Hepatocyte (in vitro differentiated cells): ENCODE measurements around the gene FITM1. TPM values are rescaled to one million over a fixed set of nuclear protein-coding genes. Genes with fewer than 3 reads are reported as not detected.

ENCODE experiments used
- DNase-seq: peaks from one replicate; pipeline ENCODE4 v3.0.0-alpha.2; 2016; ENCODE audit warnings: low spot score
- H2AFZ ChIP-seq: fragments of 200-600 bp; sonication (generic); 2 replicates; pipeline ENCODE4 v1.6.0; 2016; ENCODE audit warnings: antibody characterized with exemption, mild to moderate bottlenecking
- H3K27ac ChIP-seq: fragments of 200-600 bp; sonication (generic); 2 replicates; pipeline ENCODE4 v1.5.1; 2016; ENCODE audit warnings: mild to moderate bottlenecking
- H3K27me3 ChIP-seq: fragments of 200-600 bp; sonication (generic); 2 replicates; pipeline ENCODE4 v1.6.1; 2016
- H3K36me3 ChIP-seq: fragments of 200-600 bp; sonication (generic); replicated peaks from 2 replicates; pipeline ENCODE4 v1.5.1; 2016; ENCODE audit warnings: low read depth; ENCODE audit not compliant: insufficient read depth
- H3K4me1 ChIP-seq: fragments of 200-600 bp; sonication (generic); 2 replicates; pipeline ENCODE4 v1.5.1; 2016; ENCODE audit warnings: mild to moderate bottlenecking, moderate library complexity; ENCODE audit not compliant: insufficient read depth
- H3K4me2 ChIP-seq: fragments of 200-600 bp; sonication (generic); 2 replicates; pipeline ENCODE4 v1.6.0; 2016
- H3K4me3 ChIP-seq: fragments of 200-600 bp; sonication (generic); 2 replicates; pipeline ENCODE4 v1.5.1; 2016; ENCODE audit warnings: mild to moderate bottlenecking
- H3K79me2 ChIP-seq: fragments of 200-600 bp; sonication (generic); 2 replicates; pipeline ENCODE4 v1.6.0; 2017; ENCODE audit warnings: mild to moderate bottlenecking
- H3K9me2 ChIP-seq: fragments of 200-600 bp; sonication (generic); replicated peaks from 2 replicates; pipeline ENCODE4 v1.6.0; 2017; ENCODE audit warnings: mild to moderate bottlenecking; ENCODE audit not compliant: insufficient read depth
- H3K9me3 ChIP-seq: fragments of 200-600 bp; sonication (generic); 2 replicates; pipeline ENCODE4 v1.5.1; 2016; ENCODE audit warnings: low read depth, mild to moderate bottlenecking
- H4K20me1 ChIP-seq: fragments of 200-600 bp; sonication (generic); 2 replicates; pipeline ENCODE4 v1.6.0; 2016; ENCODE audit warnings: mild to moderate bottlenecking; ENCODE audit not compliant: insufficient read depth, poor library complexity, severe bottlenecking
- EZH2 ChIP-seq: fragments of 200-600 bp; sonication (generic); IDR thresholded peaks from 2 replicates; pipeline ENCODE4 v1.6.1; 2016; ENCODE audit warnings: antibody characterized with exemption, mild to moderate bottlenecking, borderline replicate concordance
- EZH2phosphoT487 ChIP-seq: fragments of 200-600 bp; sonication (generic); IDR thresholded peaks from one replicate; pipeline ENCODE4 v1.6.1; 2018; ENCODE audit warnings: antibody characterized with exemption, mild to moderate bottlenecking, low read depth, moderate library complexity; ENCODE audit not compliant: unreplicated experiment, severe bottlenecking
- WGBS: methylation state at CpG from one replicate; pipeline ENCODE4 v1.1.6; 2016; ENCODE audit warnings: low lambda C conversion rate; ENCODE audit errors: missing lambda C conversion rate; 5-methylcytosine and 5-hydroxymethylcytosine counted together
- polyA plus RNA-seq: library from polyadenylated mRNA; unstranded; fragments of >200 nt; fragmentation: Nextera tagmentation; extraction: Ambion mirVana; gene quantifications from 2 replicates; pipeline ENCODE4 v1.2.1, GENCODE V29; 2016
- total RNA-seq: library from RNA; depleted of rRNA; stranded (reverse); fragments of >200 nt; gene quantifications from 2 replicates; pipeline ENCODE4 v1.2.3, GENCODE V29; 2014
- TF ChIP-seq, protein P1 (sequence below): fragments of 200-600 bp; sonication (generic); IDR thresholded peaks from 2 replicates; pipeline ENCODE4 v1.5.1; 2016; ENCODE audit warnings: antibody characterized with exemption, mild to moderate bottlenecking; ENCODE audit not compliant: poor library complexity

Gene FITM1
- total and polyA plus RNA-seq, 2 experiments from 2014 or later: 1.0 to 2.2 TPM

GRCh38 chr14:24098229-24098926, 32.1 kb upstream of the FITM1 start:
- WGBS: 98% methylated on average over 15 of the region's 16 CpGs
- no peaks in the 10 kb centered on the region for H3K9me2 ChIP-seq

GRCh38 chr14:24098927-24099813, 31.3 kb upstream of the FITM1 start:
- H3K27me3 ChIP-seq: no peaks in the 10 kb centered on the region
- 97% methylated on average over 17 of the region's 17 CpGs for WGBS
- no peaks in the 10 kb centered on the region for H4K20me1 ChIP-seq
- peaks cover 27% of the 10 kb centered on the region for H3K79me2 ChIP-seq
- no peak for DNase-seq
- H3K4me1 ChIP-seq: peaks cover 5% of the 10 kb centered on the region
- H3K9me3 ChIP-seq: no peaks in the 10 kb centered on the region
- no peak overlapping the region for H3K27ac ChIP-seq
- TF ChIP-seq EZH2phosphoT487: no peak
- no peak for TF ChIP-seq EZH2
- TF ChIP-seq, protein P1, sequence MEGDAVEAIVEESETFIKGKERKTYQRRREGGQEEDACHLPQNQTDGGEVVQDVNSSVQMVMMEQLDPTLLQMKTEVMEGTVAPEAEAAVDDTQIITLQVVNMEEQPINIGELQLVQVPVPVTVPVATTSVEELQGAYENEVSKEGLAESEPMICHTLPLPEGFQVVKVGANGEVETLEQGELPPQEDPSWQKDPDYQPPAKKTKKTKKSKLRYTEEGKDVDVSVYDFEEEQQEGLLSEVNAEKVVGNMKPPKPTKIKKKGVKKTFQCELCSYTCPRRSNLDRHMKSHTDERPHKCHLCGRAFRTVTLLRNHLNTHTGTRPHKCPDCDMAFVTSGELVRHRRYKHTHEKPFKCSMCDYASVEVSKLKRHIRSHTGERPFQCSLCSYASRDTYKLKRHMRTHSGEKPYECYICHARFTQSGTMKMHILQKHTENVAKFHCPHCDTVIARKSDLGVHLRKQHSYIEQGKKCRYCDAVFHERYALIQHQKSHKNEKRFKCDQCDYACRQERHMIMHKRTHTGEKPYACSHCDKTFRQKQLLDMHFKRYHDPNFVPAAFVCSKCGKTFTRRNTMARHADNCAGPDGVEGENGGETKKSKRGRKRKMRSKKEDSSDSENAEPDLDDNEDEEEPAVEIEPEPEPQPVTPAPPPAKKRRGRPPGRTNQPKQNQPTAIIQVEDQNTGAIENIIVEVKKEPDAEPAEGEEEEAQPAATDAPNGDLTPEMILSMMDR: no peak
- H2AFZ ChIP-seq: no peak overlapping the region
- H3K36me3 ChIP-seq: no peaks in the 10 kb centered on the region
- no peak overlapping the region for H3K4me2 ChIP-seq
- no peaks in the 10 kb centered on the region for H3K9me2 ChIP-seq
- no peak overlapping the region for H3K4me3 ChIP-seq

More at GRCh38 chr14:24098229-24098926, 32.1 kb upstream of the FITM1 start:
- no peaks in the 10 kb centered on the region for H3K27me3 ChIP-seq
- H3K9me3 ChIP-seq: no peaks in the 10 kb centered on the region
- no peaks in the 10 kb centered on the region for H3K36me3 ChIP-seq
- DNase-seq: no peak
- H3K4me2 ChIP-seq: no peak overlapping the region
- H3K4me1 ChIP-seq: peaks cover 8% of the 10 kb centered on the region
- no peak overlapping the region for H3K27ac ChIP-seq
- no peak overlapping the region for H3K4me3 ChIP-seq
- H4K20me1 ChIP-seq: no peaks in the 10 kb centered on the region
- no peak for TF ChIP-seq EZH2phosphoT487
- H2AFZ ChIP-seq: no peak overlapping the region
- H3K79me2 ChIP-seq: peaks cover 27% of the 10 kb centered on the region

GRCh38 chr14:24100197-24100981, 30.1 kb upstream of the FITM1 start:
- Histone ChIP-seq H3K4me2 (no peak overlapping the region), H3K4me1 (no peaks in the 10 kb centered on the region), H3K36me3 (no peaks in the 10 kb centered on the region), H3K4me3 (no peak overlapping the region), H2AFZ (no peak overlapping the region), H3K9me2 (no peaks in the 10 kb centered on the region), H3K27ac (no peak overlapping the region), H4K20me1 (no peaks in the 10 kb centered on the region), H3K27me3 (no peaks in the 10 kb centered on the region), H3K79me2 (peaks cover 20% of the 10 kb centered on the region), H3K9me3 (no peaks in the 10 kb centered on the region)
- WGBS: 90% methylated on average over 4 of the region's 4 CpGs
- TF ChIP-seq EZH2 (no peak), EZH2phosphoT487 (no peak)
- TF ChIP-seq, protein P1: no peak
- no peak for DNase-seq
